GM19372 (cell line): ENCODE data around the gene NUBPL.

Experiments
- ATAC-seq: cut with Tn5 transposase; IDR thresholded peaks from one replicate; pipeline ENCODE4 v1.9.1; 2021; ENCODE audit warnings: mild to moderate bottlenecking, low read depth, moderate library complexity; ENCODE audit not compliant: unreplicated experiment

Gene NUBPL

GRCh38 chr14:31898838-31899528, 337.8 kb downstream of the NUBPL start:
- ATAC-seq: no peak

- ATAC-seq: no peak
These were observed 340.8 kb downstream of the NUBPL start for GRCh38 chr14:31902002-31902401.

DNA sequence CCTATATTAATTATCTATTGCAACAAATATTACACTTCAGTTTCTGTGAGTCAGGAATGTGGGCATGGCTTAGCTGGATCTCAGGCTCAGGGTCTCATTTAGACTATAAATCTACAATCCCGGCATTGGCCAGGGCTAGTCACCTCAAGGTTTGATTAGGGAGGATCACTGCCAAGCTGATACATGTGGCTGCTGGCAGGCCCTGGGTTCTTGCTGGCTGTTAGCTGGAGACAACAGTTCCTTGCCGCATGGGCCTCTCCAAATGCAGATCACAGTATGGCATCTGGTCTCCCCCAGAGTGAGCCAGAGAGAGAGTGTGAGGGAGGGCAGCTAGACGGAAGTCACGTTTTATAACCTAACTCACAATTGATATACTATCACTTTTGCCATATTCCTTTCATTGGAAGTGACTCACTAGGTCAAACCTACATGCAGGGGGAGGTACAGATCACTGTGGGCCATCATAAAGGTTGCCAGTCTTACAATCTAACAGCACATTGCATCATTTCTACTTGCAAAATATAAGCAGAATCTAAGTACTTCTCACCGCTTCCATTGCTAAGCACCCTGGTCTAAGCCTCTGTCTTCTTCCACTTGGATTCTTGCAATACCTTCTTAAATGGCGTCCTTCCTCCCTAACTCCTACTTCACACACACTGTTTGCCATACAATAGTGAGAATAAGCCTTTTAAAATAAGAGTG, 341.9 kb downstream of the NUBPL start:
- ATAC-seq: no peak

DNA sequence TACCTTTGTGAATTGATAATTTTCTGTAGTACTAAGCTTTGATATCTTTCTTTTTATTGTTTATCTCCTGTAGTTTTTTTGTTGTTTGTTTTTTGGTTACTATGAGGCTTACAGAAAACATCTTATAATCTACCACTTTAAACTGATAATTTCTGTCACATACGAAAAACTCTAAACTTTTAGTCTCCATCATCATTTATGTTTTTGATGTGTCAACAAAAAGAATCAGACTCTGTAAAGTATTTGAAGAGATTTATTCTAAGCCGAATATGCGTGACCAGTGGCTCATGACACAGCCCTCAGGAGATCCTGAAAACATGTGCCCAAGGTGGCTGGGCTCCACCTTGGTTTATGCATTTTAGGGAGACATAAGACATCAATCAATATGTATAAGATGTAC, 348.8 kb downstream of the NUBPL start:
- no peak for ATAC-seq
